Measurements from ENCODE around the gene AP5S1. TPM values are rescaled to one million over a fixed set of nuclear protein-coding genes. Genes with fewer than 3 reads are reported as not detected.

AP5S1 gene
- polyA plus RNA-seq, 1 donor (not counting 4 experiments of a cell fraction or from before 2014, with no cell fraction given), result 5.2 TPM

- TF ChIP-seq CTCF (optimal IDR thresholded peaks at IDR 0.05 in 1 of 3, IDR thresholded peaks at IDR 0.05 in 1 of 3, conservative IDR thresholded peaks at IDR 0.05 in 1 of 3; ENCODE audit: extremely low read depth in 1 of 3, insufficient read depth in 2 of 3, low read length in 3 of 3), result no peak
- TF ChIP-seq EZH2 (IDR thresholded peaks at IDR 0.05; ENCODE audit: low read length), result no peak
Measured at GRCh38 chr20:3875378-3875974, 55.1 kb downstream of the AP5S1 start.

GRCh38 chr20:3876000-3876399 lies 55.7 kb downstream of the AP5S1 start:
- no peaks in the 10 kb centered on the region for H4K20me1 ChIP-seq (ENCODE audit: control insufficient read depth, extremely low read depth, insufficient read depth, low read length)
- H3K4me1 ChIP-seq (ENCODE audit: control insufficient read depth, extremely low read depth, insufficient read depth, low read length), result no peaks in the 10 kb centered on the region
- no peak overlapping the region for H3K4me3 ChIP-seq (ENCODE audit: control insufficient read depth in 2 of 3, extremely low read depth in 1 of 3, insufficient read depth in 2 of 3, low read depth in 1 of 3, low read length in 3 of 3)
- peaks cover 8 to 9% of the 10 kb centered on the region in 2 experiments for H3K36me3 ChIP-seq (ENCODE audit: control insufficient read depth in 2 of 2, extremely low read depth in 1 of 2, insufficient read depth in 2 of 2, low read length in 2 of 2)
- H3K79me2 ChIP-seq (ENCODE audit: control insufficient read depth, insufficient read depth, low read length), result no peaks in the 10 kb centered on the region
- H3K27ac ChIP-seq (ENCODE audit: control insufficient read depth, insufficient read depth, low read length), result no peak overlapping the region
- TF ChIP-seq CTCF (optimal IDR thresholded peaks at IDR 0.05 in 1 of 3, IDR thresholded peaks at IDR 0.05 in 1 of 3, conservative IDR thresholded peaks at IDR 0.05 in 1 of 3; ENCODE audit: extremely low read depth in 1 of 3, insufficient read depth in 2 of 3, low read length in 3 of 3) (no peak), EZH2 (IDR thresholded peaks at IDR 0.05; ENCODE audit: low read length) (no peak)
- H2AFZ ChIP-seq (ENCODE audit: control insufficient read depth, low read length), result no peak overlapping the region
- DNase-seq (ENCODE audit: low read depth, low spot score) (no peak), FAIRE-seq (no peak)
- no peak overlapping the region for H3K4me2 ChIP-seq (ENCODE audit: control insufficient read depth, extremely low read depth, insufficient read depth, low read depth, low read length)
- no peak overlapping the region for H3K9ac ChIP-seq (ENCODE audit: control insufficient read depth, extremely low read depth, insufficient read depth, low read length)
- no peaks in the 10 kb centered on the region for H3K27me3 ChIP-seq (ENCODE audit: control insufficient read depth, extremely low read depth, insufficient read depth, low read length)
- dilution Hi-C loops (cut with MboI; ENCODE audit: extremely low pct_ligation_motif_present, low sequenced_read_pairs), result no loop called here
- no peaks in the 10 kb centered on the region for H3K9me3 ChIP-seq (ENCODE audit: control insufficient read depth, low read depth, low read length)
- H3K9me1 ChIP-seq (ENCODE audit: control insufficient read depth, extremely low read depth, insufficient read depth, low read length), result no peaks in the 10 kb centered on the region

More at GRCh38 chr20:3875378-3875974, 55.1 kb downstream of the AP5S1 start:
- Histone ChIP-seq H3K9me3 (ENCODE audit: control insufficient read depth, low read depth, low read length) (no peaks in the 10 kb centered on the region), H3K27me3 (ENCODE audit: control insufficient read depth, extremely low read depth, insufficient read depth, low read length) (no peaks in the 10 kb centered on the region), H2AFZ (ENCODE audit: control insufficient read depth, low read length) (no peak overlapping the region), H3K4me2 (ENCODE audit: control insufficient read depth, extremely low read depth, insufficient read depth, low read depth, low read length) (no peak overlapping the region), H3K79me2 (ENCODE audit: control insufficient read depth, insufficient read depth, low read length) (no peaks in the 10 kb centered on the region), H3K27ac (ENCODE audit: control insufficient read depth, insufficient read depth, low read length) (no peak overlapping the region), H3K9me1 (ENCODE audit: control insufficient read depth, extremely low read depth, insufficient read depth, low read length) (no peaks in the 10 kb centered on the region), H3K4me3 (ENCODE audit: control insufficient read depth in 2 of 3, extremely low read depth in 1 of 3, insufficient read depth in 2 of 3, low read depth in 1 of 3, low read length in 3 of 3) (no peak overlapping the region), H4K20me1 (ENCODE audit: control insufficient read depth, extremely low read depth, insufficient read depth, low read length) (no peaks in the 10 kb centered on the region), H3K9ac (ENCODE audit: control insufficient read depth, extremely low read depth, insufficient read depth, low read length) (no peak overlapping the region), H3K4me1 (ENCODE audit: control insufficient read depth, extremely low read depth, insufficient read depth, low read length) (no peaks in the 10 kb centered on the region), H3K36me3 (ENCODE audit: control insufficient read depth in 2 of 2, extremely low read depth in 1 of 2, insufficient read depth in 2 of 2, low read length in 2 of 2) (peaks cover 8 to 9% of the 10 kb centered on the region in 2 experiments)
- no peak for DNase-seq (ENCODE audit: low read depth, low spot score)
- dilution Hi-C loops (cut with MboI; ENCODE audit: extremely low pct_ligation_motif_present, low sequenced_read_pairs), result no loop called here
- FAIRE-seq, result no peak
